Keratinocyte (primary cell): ENCODE results near the gene PPP2R5B.

Experiments used
- EZH2 ChIP-seq: IDR thresholded peaks from one replicate; pipeline ENCODE4 v1.6.1; 2012; ENCODE audit warnings: inconsistent platforms, mild to moderate bottlenecking, low read length, moderate library complexity
- TF ChIP-seq, protein P1 (sequence below), 3 experiments: IDR thresholded peaks in 1 of 3; conservative IDR thresholded peaks in 1 of 3; optimal IDR thresholded peaks in 1 of 3; 2 replicates in 2 of 3; 3 replicates in 1 of 3; pipeline versions ENCODE3 to v1.5.1; 2011; ENCODE audit warnings: low read length in 3 of 3, mild to moderate bottlenecking in 3 of 3, moderate library complexity in 2 of 3, control low read depth in 1 of 3, inconsistent platforms in 1 of 3; ENCODE audit not compliant: insufficient read depth in 2 of 3; ENCODE audit errors: extremely low read depth in 1 of 3

DNA sequence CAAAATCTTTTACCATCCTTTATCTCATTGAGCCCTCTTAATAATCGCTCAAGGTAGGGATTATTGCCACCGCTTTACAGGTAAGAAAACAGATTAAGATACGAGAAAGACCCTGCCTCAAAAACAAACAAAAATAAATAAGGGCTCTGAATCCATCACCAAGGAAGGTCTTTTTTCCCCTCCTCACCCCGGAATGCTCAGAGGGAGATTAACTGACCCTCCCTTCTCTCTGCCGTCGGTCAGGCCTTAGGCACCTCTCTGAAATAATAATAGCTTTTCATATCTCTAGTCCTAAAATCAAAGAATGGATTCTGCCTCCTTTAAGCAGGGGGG lies 6.9 kb upstream of the PPP2R5B start:
- TF ChIP-seq, protein P1, sequence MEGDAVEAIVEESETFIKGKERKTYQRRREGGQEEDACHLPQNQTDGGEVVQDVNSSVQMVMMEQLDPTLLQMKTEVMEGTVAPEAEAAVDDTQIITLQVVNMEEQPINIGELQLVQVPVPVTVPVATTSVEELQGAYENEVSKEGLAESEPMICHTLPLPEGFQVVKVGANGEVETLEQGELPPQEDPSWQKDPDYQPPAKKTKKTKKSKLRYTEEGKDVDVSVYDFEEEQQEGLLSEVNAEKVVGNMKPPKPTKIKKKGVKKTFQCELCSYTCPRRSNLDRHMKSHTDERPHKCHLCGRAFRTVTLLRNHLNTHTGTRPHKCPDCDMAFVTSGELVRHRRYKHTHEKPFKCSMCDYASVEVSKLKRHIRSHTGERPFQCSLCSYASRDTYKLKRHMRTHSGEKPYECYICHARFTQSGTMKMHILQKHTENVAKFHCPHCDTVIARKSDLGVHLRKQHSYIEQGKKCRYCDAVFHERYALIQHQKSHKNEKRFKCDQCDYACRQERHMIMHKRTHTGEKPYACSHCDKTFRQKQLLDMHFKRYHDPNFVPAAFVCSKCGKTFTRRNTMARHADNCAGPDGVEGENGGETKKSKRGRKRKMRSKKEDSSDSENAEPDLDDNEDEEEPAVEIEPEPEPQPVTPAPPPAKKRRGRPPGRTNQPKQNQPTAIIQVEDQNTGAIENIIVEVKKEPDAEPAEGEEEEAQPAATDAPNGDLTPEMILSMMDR (optimal IDR thresholded peaks at IDR 0.05 in 1 of 3, IDR thresholded peaks at IDR 0.05 in 1 of 3, conservative IDR thresholded peaks at IDR 0.05 in 1 of 3; ENCODE audit: extremely low read depth in 1 of 3, insufficient read depth in 2 of 3, low read length in 3 of 3) = no peak
- no peak for TF ChIP-seq EZH2
